GM18870 (cell line): ENCODE results near the gene SHC4.
"Not testable (repeated sequence)": the region's sequence is repeated elsewhere in the genome, so short reads cannot be mapped to it uniquely, and the experiment has no call there.

ENCODE experiments used
- ATAC-seq: cut with Tn5 transposase; IDR thresholded peaks from one replicate; pipeline ENCODE4 v1.9.1; 2021; ENCODE audit warnings: moderate library complexity; ENCODE audit not compliant: unreplicated experiment

Gene SHC4

DNA sequence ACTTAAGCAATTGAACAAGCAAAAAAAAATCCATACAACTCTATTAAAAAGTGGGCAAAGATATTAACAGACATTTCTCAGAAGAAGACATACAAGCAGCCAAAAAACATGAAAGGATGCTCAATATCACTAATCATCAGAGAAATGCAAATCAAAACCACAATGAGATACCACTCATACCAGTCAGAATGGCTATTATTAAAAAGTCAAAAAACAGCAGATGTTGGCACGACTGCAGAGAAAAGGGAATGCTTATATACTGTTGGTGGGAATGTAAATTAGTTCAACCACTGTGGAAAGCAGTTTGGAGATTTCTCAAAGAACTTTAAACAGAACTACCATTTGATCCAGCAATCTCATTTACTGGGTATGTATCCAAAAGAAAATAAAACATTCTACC lies 7.2 kb upstream of the SHC4 start:
- not testable (repeated sequence) for ATAC-seq

DNA sequence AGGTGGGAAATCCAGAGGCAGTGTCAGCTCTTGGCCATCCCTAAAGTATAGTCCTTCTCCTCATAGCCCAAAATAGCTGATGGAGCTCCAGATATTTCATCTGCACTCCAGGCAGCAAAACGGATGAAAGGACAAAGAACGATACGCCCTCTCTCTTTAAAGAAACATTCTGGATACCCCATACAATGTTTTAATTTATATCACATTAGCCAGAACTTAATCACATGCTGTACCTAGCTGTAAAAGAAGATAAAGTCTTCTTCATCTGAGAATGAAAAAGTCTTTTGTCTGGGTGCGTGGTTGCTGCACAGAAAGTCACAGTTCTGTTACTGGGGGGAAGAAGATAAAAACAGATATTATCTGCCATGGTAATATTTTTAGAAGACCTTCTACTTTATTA lies 4.3 kb upstream of the SHC4 start:
- no peak for ATAC-seq

DNA sequence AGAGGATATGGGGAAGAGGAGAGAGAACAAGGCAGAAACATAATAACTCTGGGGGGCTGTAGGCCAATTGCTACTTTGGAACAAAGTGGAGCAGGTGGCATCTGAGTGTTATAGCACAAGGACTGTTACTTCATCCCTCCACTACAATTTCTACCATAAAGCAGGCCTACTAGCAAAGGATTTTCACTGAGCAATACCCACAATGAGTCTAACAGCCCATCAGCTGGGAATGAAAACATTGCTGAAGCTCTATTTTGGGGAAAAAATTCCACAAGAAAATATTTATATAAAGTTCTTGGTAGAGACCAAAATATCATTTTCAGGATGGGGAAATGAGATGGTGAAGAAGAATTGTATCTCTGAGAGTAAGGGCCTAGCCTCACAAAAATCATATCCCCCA lies 3.6 kb upstream of the SHC4 start:
- no peak for ATAC-seq

DNA sequence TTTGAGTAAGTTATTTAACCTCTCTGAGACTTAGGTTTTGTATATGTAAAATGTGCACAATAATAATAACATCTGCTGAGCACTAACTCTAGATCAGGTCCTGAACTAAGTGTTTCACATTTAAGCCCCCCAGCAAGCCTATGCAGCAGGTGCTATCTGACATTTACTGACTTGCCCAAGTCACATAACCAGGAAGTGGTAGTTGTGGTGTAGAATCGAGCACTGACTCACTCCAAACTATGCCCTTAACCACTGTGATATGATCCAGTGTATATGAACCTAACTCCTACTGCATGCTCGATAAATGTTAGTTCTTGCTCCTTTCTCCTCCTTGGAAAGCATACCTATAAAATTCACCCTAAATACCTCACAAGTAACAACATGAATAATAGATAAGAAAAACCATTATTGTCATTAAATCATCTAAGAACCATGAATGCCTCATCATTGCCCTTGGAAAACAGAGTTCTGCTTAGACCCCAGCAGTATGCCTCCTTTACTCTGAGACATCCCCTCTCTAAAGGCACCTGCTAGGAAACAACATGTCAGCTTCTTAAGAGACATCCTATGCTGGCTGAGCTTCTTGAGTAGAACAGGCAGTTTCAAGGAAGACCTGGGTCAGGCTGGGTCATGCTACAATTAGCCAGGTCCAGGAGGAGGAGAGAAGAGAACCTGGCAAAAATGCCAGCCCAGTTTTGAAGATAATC lies 3.0 kb upstream of the SHC4 start:
- ATAC-seq: peak; percentile 88

DNA sequence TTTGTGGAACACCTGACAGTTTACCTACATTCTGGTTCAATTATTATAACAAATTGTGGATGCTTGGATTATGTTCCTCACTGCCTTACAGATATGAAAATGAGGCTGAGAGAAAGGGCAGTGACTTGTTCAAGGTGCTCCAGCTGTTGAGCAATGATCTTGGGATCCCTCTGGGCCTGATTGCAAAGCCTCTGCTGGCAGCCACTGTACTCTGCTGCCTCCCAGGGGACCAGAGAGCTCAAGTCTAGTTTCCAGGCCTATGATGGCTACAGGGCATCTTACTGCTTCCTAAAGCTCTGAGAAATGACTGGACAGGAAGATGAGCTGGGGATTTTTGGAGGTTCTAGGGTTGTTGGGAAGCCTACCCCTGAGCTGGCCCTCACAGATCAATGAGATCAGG lies 2.3 kb upstream of the SHC4 start:
- ATAC-seq: peak; percentile 50

DNA sequence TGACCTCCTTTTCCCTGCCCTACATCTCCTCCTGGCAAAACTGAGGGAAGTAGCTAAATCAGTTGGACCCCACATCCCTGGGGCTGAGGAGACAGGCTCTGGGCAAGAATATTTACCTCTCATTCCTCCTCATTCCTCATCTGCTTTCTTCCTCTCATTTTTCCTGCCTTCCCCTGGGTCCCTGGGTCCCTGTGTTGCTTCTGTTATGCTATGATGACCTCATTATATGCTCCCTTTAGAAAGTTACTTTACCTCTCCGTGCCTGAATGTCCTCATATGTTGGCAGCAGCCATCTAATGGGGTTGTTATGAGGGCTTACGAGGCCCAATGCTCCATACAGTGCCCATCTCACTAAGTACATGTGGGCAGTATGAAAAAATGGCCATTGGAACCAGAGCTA lies 1.2 kb upstream of the SHC4 start:
- ATAC-seq: no peak

DNA sequence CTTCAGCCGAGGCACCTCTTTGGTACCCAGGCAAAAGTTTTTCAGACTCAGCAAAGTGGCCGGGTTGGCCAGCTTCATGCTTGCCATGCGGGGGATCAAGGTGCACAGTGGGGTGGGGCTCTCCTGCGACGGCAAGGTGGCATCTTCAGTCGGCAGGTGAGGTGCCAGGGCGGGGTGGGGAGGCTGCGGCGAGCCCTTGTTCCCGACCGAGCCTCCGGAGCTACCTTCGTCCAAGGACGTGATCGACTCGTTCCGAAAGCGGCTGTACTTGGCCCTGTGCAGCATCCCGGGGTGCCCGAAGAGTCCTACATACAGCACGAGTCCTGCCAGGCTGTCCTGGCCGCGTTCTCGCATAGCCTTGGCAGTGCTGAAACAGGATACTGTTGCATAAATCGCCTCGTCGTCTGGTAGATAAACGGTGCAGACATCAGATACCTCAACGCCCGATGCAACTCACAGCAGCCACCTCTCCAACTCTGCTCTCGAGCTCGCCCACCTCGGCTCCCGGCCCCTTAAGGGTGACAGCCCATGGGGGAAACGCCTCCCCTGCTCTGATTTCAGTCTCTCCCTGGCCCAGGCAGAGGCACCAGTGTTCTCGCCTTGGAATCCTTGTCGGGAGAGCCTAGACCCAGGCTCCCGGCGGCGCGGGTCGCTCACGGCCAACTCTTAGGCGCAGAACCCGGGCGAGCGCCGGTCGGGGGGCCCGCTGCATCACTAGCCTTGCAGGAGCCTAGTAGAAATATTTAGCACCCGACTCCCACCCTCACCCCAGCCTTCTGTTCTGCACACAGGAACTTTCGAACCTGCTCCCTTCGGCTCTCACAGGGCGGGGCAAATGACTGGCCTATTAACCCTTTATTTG lies 826 bp downstream of the SHC4 start:
- ATAC-seq: no peak

DNA sequence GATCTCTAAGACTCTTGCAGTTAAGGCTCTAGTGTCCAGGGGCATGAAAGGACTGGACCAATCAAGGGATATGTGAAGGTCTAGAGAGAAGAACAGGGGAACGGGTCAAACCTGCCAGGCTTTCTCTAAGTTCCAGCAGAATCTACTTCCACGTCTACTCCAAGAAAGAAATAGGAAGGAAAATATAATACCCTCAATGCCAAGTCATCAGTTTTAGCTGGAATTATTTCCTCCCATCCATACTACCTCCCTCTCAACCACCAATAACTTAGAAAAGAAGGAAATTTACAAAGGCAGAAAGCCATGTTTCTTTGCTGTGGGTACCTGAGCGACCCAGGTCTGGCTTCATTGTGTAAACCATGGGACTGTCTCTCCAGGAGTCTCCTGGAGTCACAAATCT lies 7.8 kb downstream of the SHC4 start:
- ATAC-seq: no peak

DNA sequence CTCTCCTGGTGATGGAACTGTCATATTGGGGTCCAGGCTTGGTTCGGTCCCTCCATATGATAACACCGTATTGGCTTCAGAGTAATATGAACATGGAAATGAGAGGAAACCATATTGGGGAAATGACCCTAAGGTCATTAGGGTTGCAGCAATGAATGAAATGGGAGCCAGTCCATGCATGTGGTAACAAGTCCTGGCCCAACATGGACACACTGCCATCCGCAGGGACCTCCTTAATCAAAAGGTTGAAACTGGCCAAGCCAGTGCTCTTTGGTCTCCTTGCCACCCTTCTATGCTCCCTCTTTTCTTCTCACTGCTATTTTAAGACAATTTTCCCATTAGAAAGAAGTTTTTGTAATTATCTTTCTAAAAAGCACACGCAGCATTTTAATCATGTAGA lies 8.3 kb downstream of the SHC4 start:
- ATAC-seq: no peak

DNA sequence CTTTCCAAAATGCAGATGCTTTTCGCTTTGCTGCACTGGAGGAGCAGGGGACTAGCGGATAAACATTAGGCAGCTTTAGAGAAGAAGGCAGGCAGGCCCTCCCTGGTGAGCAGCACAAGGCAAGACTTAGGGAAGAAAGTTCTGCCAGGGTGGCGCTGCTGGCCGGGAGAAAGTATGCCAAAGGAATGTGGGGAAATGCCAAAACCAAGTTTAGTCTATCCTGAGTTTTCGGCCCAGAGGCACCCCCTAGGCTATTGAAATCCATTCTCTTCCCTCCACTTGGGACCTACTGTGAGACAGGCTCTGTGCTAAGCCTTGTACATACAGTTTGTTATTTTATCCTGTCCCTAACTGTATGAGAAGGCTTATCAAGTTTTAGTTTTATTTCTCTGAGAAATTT lies 9.2 kb downstream of the SHC4 start:
- no peak for ATAC-seq

DNA sequence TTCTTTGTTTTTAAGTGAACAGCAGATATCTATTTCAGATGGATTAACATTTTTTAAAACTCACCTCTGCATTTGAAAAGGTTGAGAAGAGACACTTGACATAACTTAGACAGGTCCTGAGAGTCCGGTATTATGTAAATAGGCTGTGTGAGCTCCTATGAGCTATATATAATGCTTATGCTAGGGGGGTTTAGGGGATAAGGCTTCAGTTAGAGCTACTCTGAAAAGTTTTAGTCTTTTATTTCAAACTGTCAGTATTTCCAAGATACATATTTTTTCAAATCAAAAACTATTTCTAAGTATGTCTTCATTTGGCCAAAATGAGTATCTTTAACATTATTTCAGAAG lies 16.9 kb downstream of the SHC4 start:
- ATAC-seq: no peak

DNA sequence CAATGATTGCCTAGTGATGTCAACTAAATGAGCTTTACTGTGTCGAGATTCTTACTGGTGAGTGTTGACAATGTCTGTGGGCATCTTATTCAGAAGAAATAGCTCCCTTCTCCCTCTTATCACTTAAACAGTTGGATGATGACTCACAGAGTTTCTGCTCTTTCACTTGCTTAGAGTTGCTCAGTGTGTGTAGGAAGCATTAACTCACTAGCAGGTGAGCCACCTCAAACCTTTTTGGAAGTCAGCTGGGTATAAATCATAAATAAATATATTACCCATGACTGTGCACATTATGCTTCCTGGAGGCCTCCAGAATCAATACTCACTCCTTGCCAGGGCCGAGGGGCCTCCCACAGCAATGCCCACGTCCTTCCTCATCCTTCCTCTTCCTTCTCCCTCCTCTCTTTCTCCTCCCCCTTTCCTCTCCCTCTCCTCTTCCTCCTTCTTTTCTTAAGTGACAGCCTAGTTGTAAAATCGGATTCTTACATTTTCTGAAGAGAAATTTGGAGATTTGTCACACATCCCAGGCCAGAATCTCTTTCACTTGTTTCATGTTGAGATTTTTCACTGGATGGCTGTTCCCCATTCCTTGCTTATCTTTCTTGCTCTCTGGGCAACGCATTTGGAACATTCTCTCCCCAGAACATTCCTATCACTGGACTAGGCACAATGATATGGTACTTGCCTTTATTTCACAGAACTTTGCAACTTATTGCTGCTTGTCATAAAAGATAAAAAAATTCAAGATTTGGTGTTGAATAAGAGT lies 17.5 kb downstream of the SHC4 start:
- ATAC-seq: no peak

DNA sequence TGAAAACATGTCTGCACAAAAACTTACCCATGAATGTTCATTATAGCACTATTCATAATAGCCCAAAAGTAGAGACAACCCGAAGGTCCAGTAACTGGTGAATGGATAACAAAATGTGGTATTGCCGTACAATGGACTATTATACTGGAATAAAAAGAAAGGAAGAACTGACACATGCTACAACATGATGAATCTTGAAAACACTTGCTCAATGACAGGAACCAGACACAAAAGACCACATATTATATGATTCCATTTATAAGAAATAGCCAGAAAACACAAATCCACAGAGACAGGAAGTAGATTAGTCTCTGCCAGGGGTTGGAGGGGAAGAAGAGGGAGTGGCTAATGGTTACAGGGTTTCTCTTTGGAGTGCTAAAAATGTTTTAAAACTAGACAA lies 18.3 kb downstream of the SHC4 start:
- ATAC-seq: no peak

DNA sequence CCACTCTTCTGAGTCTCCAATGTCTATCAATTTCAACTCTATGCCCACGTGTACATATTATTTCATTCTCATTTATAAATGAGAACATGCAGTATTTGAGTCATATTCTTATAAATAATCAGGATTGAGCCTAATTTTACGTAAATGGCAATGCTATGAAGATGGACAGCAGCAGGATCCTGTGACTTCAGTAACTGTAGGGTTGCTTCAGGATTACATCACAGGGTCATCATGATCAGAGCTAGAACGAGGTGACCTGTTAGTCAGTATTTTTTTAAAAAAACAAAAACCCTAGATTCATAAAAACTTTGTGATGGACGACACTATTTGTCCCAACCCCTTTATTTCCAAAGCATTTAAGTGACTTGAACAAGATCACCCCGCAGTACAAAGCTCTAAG lies 21.8 kb downstream of the SHC4 start:
- ATAC-seq: no peak

DNA sequence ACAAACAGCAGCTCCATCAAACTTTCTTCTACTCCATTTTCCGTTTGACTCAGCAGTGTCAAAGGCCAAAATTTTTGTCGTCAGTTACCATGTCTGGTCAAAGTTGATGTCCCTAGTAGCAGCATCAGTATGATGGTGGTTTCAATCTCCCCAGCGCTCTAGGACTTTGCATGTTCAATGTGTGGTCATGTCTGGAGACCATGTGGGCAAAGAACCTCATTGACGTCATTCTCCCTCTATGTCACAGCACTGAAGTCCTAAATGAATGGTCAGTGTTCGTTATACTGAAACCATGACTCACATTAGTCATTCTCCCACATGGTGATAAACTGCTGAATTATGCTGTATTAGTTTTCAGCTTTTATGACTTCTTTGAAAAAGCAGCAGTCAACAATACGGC lies 23.2 kb downstream of the SHC4 start:
- ATAC-seq: peak; percentile 89

DNA sequence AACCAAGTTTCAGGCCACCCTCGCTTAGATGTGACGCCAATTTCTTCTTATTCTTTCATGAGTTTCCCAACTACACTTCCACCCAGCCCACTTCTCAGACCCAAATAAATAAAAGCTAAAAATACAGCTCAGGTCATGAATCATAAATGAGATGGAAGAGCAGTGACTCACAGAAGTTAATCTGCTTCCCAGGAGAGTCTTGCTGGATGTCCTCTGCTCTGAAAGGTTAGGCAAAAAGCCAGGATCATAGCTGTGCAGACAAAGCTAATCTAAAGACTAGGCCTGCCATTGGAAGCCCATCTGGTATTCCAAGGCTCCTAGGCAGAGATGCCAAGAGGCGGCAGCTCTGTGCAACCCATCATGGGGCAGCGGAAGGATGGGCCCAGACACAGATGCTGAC lies 24.1 kb downstream of the SHC4 start:
- ATAC-seq: no peak

DNA sequence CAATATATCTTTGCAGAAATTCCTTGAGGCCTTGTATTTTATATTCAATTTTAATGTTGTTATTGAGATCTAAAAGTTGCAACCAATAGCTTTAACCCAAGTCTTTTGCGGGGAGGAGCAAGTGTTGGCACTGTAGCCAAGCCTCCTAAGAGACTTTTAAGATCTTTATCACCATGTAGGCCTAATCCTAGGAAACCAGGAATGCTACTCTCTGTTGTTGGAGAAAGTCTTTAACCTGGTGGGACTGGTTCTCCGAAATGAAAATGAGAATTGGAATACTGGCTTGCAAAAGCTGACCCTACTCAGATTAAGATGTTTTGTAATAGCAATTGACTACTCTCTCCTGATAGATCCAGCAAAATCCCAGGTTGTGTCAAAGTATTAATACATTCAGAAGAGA lies 25.8 kb downstream of the SHC4 start:
- no peak for ATAC-seq

DNA sequence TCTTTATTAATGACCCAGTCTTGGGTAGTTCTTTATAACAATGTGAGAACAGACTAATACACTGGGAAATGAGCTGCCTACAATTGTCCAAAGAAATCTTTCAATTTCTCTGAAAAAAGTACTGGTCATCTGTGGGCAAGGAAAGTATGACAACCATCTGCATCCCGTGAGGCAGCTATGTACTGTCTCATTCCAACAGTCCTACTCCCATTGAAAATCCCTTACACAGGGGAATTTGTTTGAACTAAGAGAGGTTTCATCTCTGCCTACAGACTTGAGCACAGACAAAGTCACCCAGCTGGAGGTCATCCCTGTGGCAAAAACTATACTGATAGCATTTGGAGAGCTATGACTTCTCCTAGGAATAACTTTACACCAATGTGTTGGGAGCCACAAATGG lies 27.1 kb downstream of the SHC4 start:
- no peak for ATAC-seq

DNA sequence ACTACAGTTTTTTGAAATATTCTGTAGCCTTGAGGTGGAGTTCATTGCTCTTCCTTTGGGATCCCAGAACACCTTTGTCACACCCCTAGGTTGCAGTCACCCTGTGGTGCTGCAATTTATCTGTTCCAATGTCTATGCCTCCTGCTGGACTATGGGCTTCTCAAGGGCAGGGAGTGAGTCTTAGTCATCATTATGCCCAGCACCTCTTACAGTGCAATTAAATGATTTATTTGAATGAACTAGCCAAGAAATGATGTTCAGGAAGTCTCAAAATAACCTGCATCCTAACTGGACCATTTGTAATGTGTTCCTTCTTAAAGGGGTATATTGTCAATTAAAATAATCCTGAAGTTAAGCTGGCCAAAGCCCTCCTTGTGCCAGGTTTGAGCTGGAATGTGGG lies 28.5 kb downstream of the SHC4 start:
- ATAC-seq: no peak

DNA sequence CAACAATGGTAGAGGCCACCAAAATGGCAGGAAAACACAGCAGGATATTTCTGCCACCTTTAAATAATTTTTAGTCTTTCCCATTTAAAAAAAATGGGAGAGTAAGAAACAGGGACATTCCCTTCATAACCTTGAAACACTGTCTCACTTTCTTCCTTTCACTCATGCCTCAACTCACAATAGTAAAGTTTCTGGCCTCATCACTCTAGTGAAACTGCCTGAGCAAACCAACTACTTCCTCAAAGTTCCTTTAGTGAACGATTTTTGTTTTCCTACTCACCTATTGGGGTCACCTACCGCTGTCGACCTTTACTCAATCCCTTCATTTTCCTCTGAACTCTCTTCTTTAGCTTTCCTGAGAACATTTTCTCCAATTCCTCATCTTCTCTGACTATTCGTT lies 33.0 kb downstream of the SHC4 start:
- ATAC-seq: no peak

DNA sequence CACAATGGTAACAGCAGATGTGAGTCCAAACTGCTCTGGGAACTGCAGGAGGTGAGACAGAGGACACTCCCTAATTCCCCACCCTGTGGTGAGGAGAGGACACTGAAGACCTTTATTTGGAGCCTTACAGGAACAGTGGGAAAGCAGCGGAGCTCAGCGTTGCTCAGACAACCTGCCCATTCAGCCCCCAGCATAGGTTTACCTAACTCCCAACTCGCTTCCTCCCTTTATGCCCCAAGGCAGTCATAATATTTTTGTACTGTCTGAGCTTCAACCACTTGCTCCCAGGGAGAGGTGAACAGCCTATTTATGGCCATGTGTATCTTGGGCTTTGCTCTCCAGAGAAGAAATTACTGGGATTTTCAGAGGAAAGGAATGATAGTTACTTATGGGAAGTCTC lies 34.1 kb downstream of the SHC4 start:
- ATAC-seq: no peak
